ENCODE data around the gene TOR2A. TPM values are rescaled to one million over a fixed set of nuclear protein-coding genes. Genes with fewer than 3 reads are reported as not detected.
A peak's percentile ranks its signal among the peaks of the same experiment; 100 is the strongest.

Gene TOR2A
- total RNA-seq, 1 donor from 2014 or later: 2.3 TPM

GRCh38 chr9:127767909-127768331, 32.8 kb upstream of the TOR2A start:
- intact Hi-C loops (cut with micrococcal nuclease): no loop called here
- DNase-seq: no peak
- TF ChIP-seq, protein P1, sequence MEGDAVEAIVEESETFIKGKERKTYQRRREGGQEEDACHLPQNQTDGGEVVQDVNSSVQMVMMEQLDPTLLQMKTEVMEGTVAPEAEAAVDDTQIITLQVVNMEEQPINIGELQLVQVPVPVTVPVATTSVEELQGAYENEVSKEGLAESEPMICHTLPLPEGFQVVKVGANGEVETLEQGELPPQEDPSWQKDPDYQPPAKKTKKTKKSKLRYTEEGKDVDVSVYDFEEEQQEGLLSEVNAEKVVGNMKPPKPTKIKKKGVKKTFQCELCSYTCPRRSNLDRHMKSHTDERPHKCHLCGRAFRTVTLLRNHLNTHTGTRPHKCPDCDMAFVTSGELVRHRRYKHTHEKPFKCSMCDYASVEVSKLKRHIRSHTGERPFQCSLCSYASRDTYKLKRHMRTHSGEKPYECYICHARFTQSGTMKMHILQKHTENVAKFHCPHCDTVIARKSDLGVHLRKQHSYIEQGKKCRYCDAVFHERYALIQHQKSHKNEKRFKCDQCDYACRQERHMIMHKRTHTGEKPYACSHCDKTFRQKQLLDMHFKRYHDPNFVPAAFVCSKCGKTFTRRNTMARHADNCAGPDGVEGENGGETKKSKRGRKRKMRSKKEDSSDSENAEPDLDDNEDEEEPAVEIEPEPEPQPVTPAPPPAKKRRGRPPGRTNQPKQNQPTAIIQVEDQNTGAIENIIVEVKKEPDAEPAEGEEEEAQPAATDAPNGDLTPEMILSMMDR (IDR thresholded peaks at IDR 0.05; ENCODE audit: borderline replicate concordance): no peak
- Histone ChIP-seq H3K27ac (replicated peaks) (peak overlapping the region; percentile 93), H3K4me1 (peaks cover 84% of the 10 kb centered on the region), H3K36me3 (no peaks in the 10 kb centered on the region), H3K4me3 (peak overlapping the region; percentile 74), H3K9me3 (replicated peaks) (no peaks in the 10 kb centered on the region), H3K27me3 (ENCODE audit: low read depth) (no peaks in the 10 kb centered on the region)

DNA sequence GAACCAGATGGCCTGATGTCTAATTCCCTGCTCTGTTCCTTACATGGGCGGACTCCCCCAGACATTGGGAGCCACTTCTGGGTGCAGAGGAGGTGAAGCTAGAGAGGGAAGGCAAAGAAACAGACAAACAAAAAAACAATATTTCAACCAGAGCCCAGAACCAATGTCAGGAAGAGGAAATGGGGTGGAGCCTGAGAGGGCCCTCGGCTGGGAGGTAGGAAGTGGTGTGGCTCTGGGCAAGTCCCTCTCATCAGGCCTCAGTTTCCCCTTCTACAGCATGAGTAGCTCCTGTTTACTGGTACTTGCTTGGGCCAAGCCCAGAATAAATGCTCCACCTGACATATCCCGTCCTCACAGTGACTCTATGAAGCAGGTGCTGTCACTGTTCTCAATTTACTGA, 32.3 kb upstream of the TOR2A start:
- H3K9me3 ChIP-seq (replicated peaks): no peaks in the 10 kb centered on the region
- TF ChIP-seq, protein P1 (IDR thresholded peaks at IDR 0.05; ENCODE audit: borderline replicate concordance): no peak
- H3K27me3 ChIP-seq (ENCODE audit: low read depth): peaks cover 1% of the 10 kb centered on the region
- no peaks in the 10 kb centered on the region for H3K36me3 ChIP-seq
- no peak for DNase-seq
- intact Hi-C loops (cut with micrococcal nuclease): no loop called here
- H3K4me1 ChIP-seq: peaks cover 89% of the 10 kb centered on the region
- peak overlapping the region; percentile 74 for H3K4me3 ChIP-seq
- H3K27ac ChIP-seq (replicated peaks): peak overlapping the region; percentile 93

- DNase-seq: no peak
- intact Hi-C loops (cut with micrococcal nuclease): no loop called here
- no peaks in the 10 kb centered on the region for H3K9me3 ChIP-seq (replicated peaks)
- H3K4me3 ChIP-seq: no peak overlapping the region
- peak overlapping the region; percentile 93 for H3K27ac ChIP-seq (replicated peaks)
- TF ChIP-seq, protein P1 (IDR thresholded peaks at IDR 0.05; ENCODE audit: borderline replicate concordance): no peak
- peaks cover 14% of the 10 kb centered on the region for H3K27me3 ChIP-seq (ENCODE audit: low read depth)
- no peaks in the 10 kb centered on the region for H3K36me3 ChIP-seq
- peaks cover 95% of the 10 kb centered on the region for H3K4me1 ChIP-seq
These were observed 30.3 kb upstream of the TOR2A start for GRCh38 chr9:127765418-127765817.

GRCh38 chr9:127763918-127764384, 28.9 kb upstream of the TOR2A start:
- Histone ChIP-seq H3K36me3 (no peaks in the 10 kb centered on the region), H3K27ac (replicated peaks) (peak overlapping the region; percentile 93), H3K27me3 (ENCODE audit: low read depth) (peaks cover 14% of the 10 kb centered on the region), H3K4me1 (peaks cover 96% of the 10 kb centered on the region), H3K9me3 (replicated peaks) (no peaks in the 10 kb centered on the region), H3K4me3 (peak overlapping the region; percentile 37)
- DNase-seq: peak; percentile 70
- intact Hi-C loops (cut with micrococcal nuclease): no loop called here
- TF ChIP-seq, protein P1 (IDR thresholded peaks at IDR 0.05; ENCODE audit: borderline replicate concordance): peak; percentile 64

DNA sequence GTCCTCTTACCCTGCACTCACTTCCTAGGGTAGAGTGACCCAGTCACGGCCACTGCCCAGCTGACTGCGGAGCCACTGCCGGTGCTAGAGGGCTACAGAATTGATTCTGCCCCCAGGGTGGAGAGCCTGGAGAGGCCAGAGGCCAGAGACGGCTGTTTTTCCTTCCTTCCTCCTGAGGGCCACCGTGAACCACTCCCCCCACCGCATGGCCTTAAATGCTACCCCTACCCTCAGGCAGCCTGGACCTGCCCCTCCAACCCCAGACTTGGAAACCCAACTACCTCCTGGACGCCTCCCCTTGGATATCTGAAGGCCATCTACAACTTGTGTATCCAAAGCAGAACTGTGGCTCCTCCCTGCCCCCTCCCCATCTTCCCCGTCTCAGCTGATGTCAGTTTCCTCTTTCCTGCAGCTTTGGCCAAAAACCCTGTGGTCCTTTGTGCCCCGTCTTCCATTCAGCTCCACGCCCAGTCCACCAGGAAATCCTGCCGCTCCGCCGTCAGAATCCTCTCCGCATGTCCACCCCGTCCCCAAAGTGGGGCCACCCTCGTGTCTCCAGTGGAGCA, 27.1 kb upstream of the TOR2A start:
- H3K27ac ChIP-seq (replicated peaks): peak overlapping the region; percentile 93
- H3K27me3 ChIP-seq (ENCODE audit: low read depth): peaks cover 29% of the 10 kb centered on the region
- no peaks in the 10 kb centered on the region for H3K9me3 ChIP-seq (replicated peaks)
- peak; percentile 76 for DNase-seq
- peak overlapping the region; percentile 65 for H3K4me3 ChIP-seq
- peaks cover 94% of the 10 kb centered on the region for H3K4me1 ChIP-seq
- no peaks in the 10 kb centered on the region for H3K36me3 ChIP-seq
- intact Hi-C loops (cut with micrococcal nuclease): no loop called here
- TF ChIP-seq, protein P1 (IDR thresholded peaks at IDR 0.05; ENCODE audit: borderline replicate concordance): no peak

Data from left ventricle myocardium inferior (tissue), 1 donor.